Kidney (tissue), 14 donors: ENCODE data around the gene ARHGEF6. TPM values are rescaled to one million over a fixed set of nuclear protein-coding genes. Genes with fewer than 3 reads are reported as not detected.

ENCODE experiments used
- DNase-seq, 5 donors: peaks; one replicate each; pipeline ENCODE4 v3.0.0-alpha.2; 2013 to 2020
- FAIRE-seq: peaks from 2 replicates; lab custom pipeline; 2012; peaks lifted over from hg19 to GRCh38; lab: Jason Lieb, UNC
- H3K27ac ChIP-seq, 2 donors: one replicate each; pipeline ENCODE4 v1.7.0; 2013; ENCODE audit warnings: low read depth in 2 of 2, low read length in 2 of 2, inconsistent platforms in 1 of 2
- H3K27me3 ChIP-seq: one replicate; pipeline ENCODE4 v1.7.1; 2013; ENCODE audit warnings: low read length, inconsistent platforms; ENCODE audit not compliant: control insufficient read depth, insufficient read depth
- H3K36me3 ChIP-seq, 3 donors: one replicate each; pipeline versions ENCODE4 v1.7.0 to v1.7.1; 2013; ENCODE audit warnings: low read length in 3 of 3, control low read depth in 1 of 3, inconsistent platforms in 1 of 3; ENCODE audit not compliant: insufficient read depth in 3 of 3, control insufficient read depth in 2 of 3
- H3K4me1 ChIP-seq, 3 donors: one replicate each; pipeline versions ENCODE4 v1.7.0 to v1.7.1; 2013; ENCODE audit warnings: low read length in 3 of 3, inconsistent platforms in 1 of 3, low read depth in 1 of 3; ENCODE audit not compliant: control insufficient read depth in 2 of 3, insufficient read depth in 2 of 3
- H3K4me3 ChIP-seq, 3 donors: one replicate each; pipeline versions ENCODE4 v1.7.0 to v1.8.1; 2013; ENCODE audit warnings: low read length in 3 of 3, control low read depth in 1 of 3, inconsistent platforms in 1 of 3
- H3K9ac ChIP-seq, 3 donors: one replicate each; pipeline versions ENCODE4 v1.7.0 to v1.7.1; 2013; ENCODE audit warnings: low read length in 3 of 3, control low read depth in 1 of 3, inconsistent platforms in 1 of 3
- H3K9me3 ChIP-seq, 3 donors: one replicate each; pipeline versions ENCODE4 v1.7.0 to v1.7.1; 2013; ENCODE audit warnings: low read length in 3 of 3, control low read depth in 1 of 3, inconsistent platforms in 1 of 3; ENCODE audit not compliant: control insufficient read depth in 2 of 3, insufficient read depth in 1 of 3
- CTCF ChIP-seq: IDR thresholded peaks from 3 replicates; pipeline ENCODE4 v1.5.1; 2012; ENCODE audit warnings: mild to moderate bottlenecking, moderate library complexity, borderline replicate concordance; ENCODE audit not compliant: insufficient read depth; ENCODE audit errors: extremely low read depth
- intact Hi-C: fragments of 100-400 bp; cut with DNase I; formaldehyde crosslinking; loops from one replicate; pipeline ENCODE4 v1.11.1; 2022
- polyA plus RNA-seq: library from polyadenylated mRNA; stranded (reverse); fragments of 350-450 nt; fragmentation: Illumina TruSeq; extraction: RNeasy Lipid Tissue Mini Kit (QIAGEN cat#74804); gene quantifications from one replicate; pipeline ENCODE4 v1.2.3, GENCODE V29; 2014; ENCODE audit warnings: low read depth, low replicate concordance; ENCODE audit not compliant: insufficient read depth
- total RNA-seq: library from RNA; stranded (reverse); fragmentation: NEBNext Ultra II Directional; extraction: Animal tissue kit (Norgen Biotek cat#: 25700); gene quantifications from one replicate; pipeline ENCODE4 v1.2.1, GENCODE V29; 2021
- donor health status: control.
- donor health status: control.
- donor health status: control.
- donor health status: control.
- donor health status: control.
- donor health status: DM: yes; HTN: yes; CAD: no.
- donor health status: Normal renal cell carcinoma (clear cell type).

Gene ARHGEF6
- total and polyA plus RNA-seq, 2 donors from 2014 or later = 4.1 to 15.8 TPM

DNA sequence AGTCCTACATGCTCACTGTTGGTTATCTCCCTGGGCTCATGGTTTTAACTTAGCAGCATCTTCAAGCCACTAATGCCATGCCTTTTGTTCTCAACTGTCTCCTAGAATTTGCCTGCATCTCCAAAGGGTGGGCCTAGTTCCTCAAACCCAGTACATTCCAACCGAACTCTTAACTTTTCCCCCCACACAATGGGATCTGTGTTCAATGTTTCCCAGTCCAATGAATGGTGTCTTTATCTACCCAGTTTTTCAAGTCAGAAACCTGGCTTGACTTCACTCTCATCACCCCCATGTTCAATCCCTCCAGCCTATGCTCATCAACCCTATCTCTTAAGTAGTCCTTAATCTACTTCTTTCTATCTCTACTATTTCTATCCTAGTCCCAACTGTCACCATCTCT lies 119.8 kb downstream of the ARHGEF6 start:
- Histone ChIP-seq H3K4me3 (no peak overlapping the region), H3K9ac (no peak overlapping the region), H3K27me3 (no peaks in the 10 kb centered on the region), H3K4me1 (no peaks in the 10 kb centered on the region), H3K27ac (no peak overlapping the region), H3K9me3 (no peaks in the 10 kb centered on the region), H3K36me3 (no peaks in the 10 kb centered on the region)
- intact Hi-C loops = no loop called here
- no peak for TF ChIP-seq CTCF
- DNase-seq = no peak
- no peak for FAIRE-seq

DNA sequence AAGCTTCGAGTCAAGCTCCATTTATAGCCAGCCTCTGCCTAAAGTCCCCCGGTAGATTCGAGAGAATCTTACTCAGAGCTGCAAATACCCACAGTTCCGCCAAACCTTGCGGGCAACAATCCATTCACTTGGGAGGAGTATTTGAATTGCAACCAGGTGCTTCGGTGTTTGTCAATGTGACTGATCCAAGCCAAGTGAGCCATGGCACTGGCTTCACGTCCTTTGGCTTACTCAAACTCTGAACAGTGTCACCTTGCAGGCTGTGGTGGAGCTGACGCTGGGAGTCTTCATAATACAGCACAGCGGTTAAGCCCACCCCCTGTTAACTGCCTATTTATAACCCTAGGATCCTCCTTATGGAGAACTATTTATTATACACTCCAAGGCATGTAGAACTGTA lies 121.6 kb downstream of the ARHGEF6 start:
- no peak for TF ChIP-seq CTCF
- no peaks in the 10 kb centered on the region for H3K27me3 ChIP-seq
- intact Hi-C loops = no loop called here
- H3K4me3 ChIP-seq = no peak overlapping the region
- no peak overlapping the region for H3K27ac ChIP-seq
- DNase-seq (no peak), FAIRE-seq (no peak)
- no peaks in the 10 kb centered on the region for H3K9me3 ChIP-seq
- no peak overlapping the region for H3K9ac ChIP-seq
- H3K36me3 ChIP-seq = no peaks in the 10 kb centered on the region
- H3K4me1 ChIP-seq = no peaks in the 10 kb centered on the region

DNA sequence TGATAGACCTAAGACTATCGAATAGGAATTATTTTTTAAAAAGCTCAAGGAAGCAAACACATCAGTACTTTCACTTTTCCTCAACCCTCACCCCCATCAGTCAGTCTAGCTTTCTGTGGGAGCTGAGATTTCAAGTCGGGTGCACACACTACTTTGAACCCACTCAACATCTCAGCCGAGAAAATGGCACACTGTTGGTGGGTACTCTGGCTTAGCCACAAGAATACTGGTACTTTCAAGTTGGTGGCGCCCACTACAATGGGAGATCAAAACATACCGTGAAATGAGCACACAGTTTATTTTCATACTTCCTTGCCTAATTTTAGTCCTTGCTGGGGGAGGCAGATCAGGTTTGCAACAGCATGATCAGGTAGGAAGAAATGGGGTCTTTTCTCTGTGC lies 122.6 kb downstream of the ARHGEF6 start:
- no peaks in the 10 kb centered on the region for H3K4me1 ChIP-seq
- no peak overlapping the region for H3K27ac ChIP-seq
- intact Hi-C loops = no loop called here
- FAIRE-seq (no peak), DNase-seq (no peak)
- TF ChIP-seq CTCF = no peak
- no peaks in the 10 kb centered on the region for H3K27me3 ChIP-seq
- no peaks in the 10 kb centered on the region for H3K9me3 ChIP-seq
- no peak overlapping the region for H3K4me3 ChIP-seq
- H3K36me3 ChIP-seq = no peaks in the 10 kb centered on the region
- H3K9ac ChIP-seq = no peak overlapping the region

GRCh38 chrX:136656361-136656964 lies 124.3 kb downstream of the ARHGEF6 start:
- no peaks in the 10 kb centered on the region for H3K9me3 ChIP-seq
- H3K9ac ChIP-seq = no peak overlapping the region
- H3K4me3 ChIP-seq = no peak overlapping the region
- intact Hi-C loops = no loop called here
- DNase-seq = no peak
- FAIRE-seq = no peak
- TF ChIP-seq CTCF = no peak
- no peak overlapping the region for H3K27ac ChIP-seq
- no peaks in the 10 kb centered on the region for H3K27me3 ChIP-seq
- no peaks in the 10 kb centered on the region for H3K4me1 ChIP-seq
- no peaks in the 10 kb centered on the region for H3K36me3 ChIP-seq
